ENCODE measurements around the gene HPSE2. TPM values are rescaled to one million over a fixed set of nuclear protein-coding genes. Genes with fewer than 3 reads are reported as not detected.

The HPSE2 gene
- total RNA-seq, 1 experiment from 2014 or later = 0.05 TPM

DNA sequence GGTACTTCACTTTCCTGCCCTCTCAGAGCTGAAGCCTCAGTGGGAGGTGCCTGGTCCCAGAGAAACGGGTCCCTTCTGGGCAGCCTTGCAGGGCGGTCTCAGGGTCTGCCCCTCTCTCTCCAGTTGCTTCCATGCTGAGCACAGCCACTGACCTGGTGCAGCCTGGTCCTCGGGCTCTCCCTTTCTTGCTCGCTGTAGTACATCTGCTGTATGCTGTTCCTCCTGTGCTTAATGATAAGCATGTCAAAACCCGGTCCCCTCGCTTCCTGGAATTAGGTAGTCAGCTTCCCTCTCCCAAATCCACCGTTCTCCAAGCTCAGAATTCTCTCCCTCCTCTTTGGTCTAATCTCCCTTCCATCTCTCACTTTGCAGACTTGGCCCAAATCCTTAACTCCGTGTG is 777.9 kb downstream of the HPSE2 start:
- DNase-seq (ENCODE audit: low read depth, low spot score) = no peak
- Histone ChIP-seq H2AFZ (ENCODE audit: low read depth, low read length, poor library complexity, severe bottlenecking) (no peak overlapping the region), H3K9me3 (ENCODE audit: control insufficient read depth in 1 of 2, insufficient read depth in 1 of 2, low read depth in 1 of 2, low read length in 2 of 2) (no peaks in the 10 kb centered on the region), H3K79me2 (ENCODE audit: insufficient read depth, low read length) (no peaks in the 10 kb centered on the region), H3K36me3 (ENCODE audit: control insufficient read depth in 1 of 2, insufficient read depth in 2 of 2, low read length in 2 of 2) (no peaks in the 10 kb centered on the region), H3K4me3 (replicated peaks in 1 of 2; ENCODE audit: low read depth in 1 of 2, low read length in 2 of 2) (no peak overlapping the region), H3K27me3 (ENCODE audit: insufficient read depth, low read length) (no peaks in the 10 kb centered on the region; the same call in 1 of the 2 replicates), H3K27ac (ENCODE audit: low read depth, low read length) (no peak overlapping the region), H3K4me1 (ENCODE audit: control insufficient read depth in 1 of 2, insufficient read depth in 2 of 2, low read length in 2 of 2) (peaks cover 11 to 14% of the 10 kb centered on the region in 2 experiments), H3K4me2 (ENCODE audit: low read length) (no peak overlapping the region), H3K9me2 (ENCODE audit: insufficient read depth) (no peaks in the 10 kb centered on the region), H4K20me1 (ENCODE audit: insufficient read depth) (no peaks in the 10 kb centered on the region), H3K9ac (ENCODE audit: low read length) (no peak overlapping the region)
- POLR2A ChIA-PET = no interaction called here
- TF ChIP-seq CBX3 (IDR thresholded peaks at IDR 0.05; ENCODE audit: low read depth) (no peak), SIN3A (IDR thresholded peaks at IDR 0.05; ENCODE audit: low read depth) (no peak), ZFX (IDR thresholded peaks at IDR 0.05) (no peak), FOSL1 (IDR thresholded peaks at IDR 0.05; ENCODE audit: low read depth) (no peak), MAX (IDR thresholded peaks at IDR 0.05) (no peak), RAD21 (IDR thresholded peaks at IDR 0.05; ENCODE audit: low read depth) (no peak), EZH2 (IDR thresholded peaks at IDR 0.05) (no peak), POLR2AphosphoS5 (IDR thresholded peaks at IDR 0.05; ENCODE audit: low read depth, low read length) (no peak), CEBPB (IDR thresholded peaks at IDR 0.05; ENCODE audit: low read depth) (no peak), ZNF274 (IDR thresholded peaks at IDR 0.05; ENCODE audit: low read depth, low read length) (no peak), YY1 (IDR thresholded peaks at IDR 0.05; ENCODE audit: extremely low read depth, insufficient replicate concordance, low read depth, low read length) (no peak), EZH2phosphoT487 (IDR thresholded peaks at IDR 0.05; ENCODE audit: borderline replicate concordance) (no peak)
- TF ChIP-seq, protein P1, sequence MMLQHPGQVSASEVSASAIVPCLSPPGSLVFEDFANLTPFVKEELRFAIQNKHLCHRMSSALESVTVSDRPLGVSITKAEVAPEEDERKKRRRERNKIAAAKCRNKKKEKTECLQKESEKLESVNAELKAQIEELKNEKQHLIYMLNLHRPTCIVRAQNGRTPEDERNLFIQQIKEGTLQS (IDR thresholded peaks at IDR 0.05) = no peak
- CTCF ChIA-PET = interaction anchor here (1.2 kb wide), 1 partner anchor 9 kb away, joined by 5 read pairs; no protein-coding TSS in a partner anchor
- no peak for ATAC-seq
- RAD21 ChIA-PET (ENCODE audit: low non-redundant PET in 1 of 2, low total read pairs in 2 of 2, uncharacterized antibody in 2 of 2, unreplicated experiment in 2 of 2) = no interaction called here
- intact Hi-C loops (cut with micrococcal nuclease) = no loop called here
- BruUV-seq (replicated peaks) = no TSS peak

Measured in HCT116 (cell line).